Measurements from ENCODE around the gene CPA5.
"Not testable (repeated sequence)": the region's sequence is repeated elsewhere in the genome, so short reads cannot be mapped to it uniquely, and the experiment has no call there.

Gene CPA5

DNA sequence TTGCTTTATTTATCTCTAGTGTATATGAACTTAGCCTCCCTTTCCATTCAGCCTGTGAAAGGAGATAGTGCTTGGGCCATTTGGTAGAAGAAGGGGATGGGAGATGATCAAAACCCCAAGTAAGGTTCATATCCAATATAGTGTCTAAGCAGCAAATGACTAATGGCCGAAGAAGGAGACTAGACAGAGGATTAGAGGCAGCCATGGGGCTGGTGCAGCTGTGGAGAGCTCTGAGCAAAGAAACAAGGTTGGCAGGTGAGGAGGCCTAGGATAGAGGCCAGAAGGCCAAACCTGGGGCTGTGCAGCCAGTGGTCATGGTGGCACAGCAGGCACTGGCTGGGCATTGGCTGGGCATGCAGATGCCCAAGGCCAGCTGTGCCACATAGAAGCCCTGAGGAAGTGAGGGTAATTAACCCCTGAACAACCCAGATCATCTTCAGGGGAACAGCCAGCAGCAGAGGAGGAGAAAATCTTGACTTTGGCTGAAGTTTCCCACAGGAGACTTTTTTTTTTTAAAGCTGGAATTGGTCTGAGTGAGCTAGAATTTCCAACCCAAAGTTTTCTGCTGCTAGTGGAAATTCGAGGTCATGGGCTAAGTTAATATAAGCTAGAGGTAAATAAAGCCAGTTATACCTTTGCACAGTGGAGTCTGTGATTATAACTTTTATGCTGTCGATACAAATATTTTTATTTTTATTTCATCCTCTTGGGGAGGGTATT, 25.4 kb downstream of the CPA5 start:
- no peak overlapping the region for H3K4me3 ChIP-seq (ENCODE audit: low read length)
- no peak for DNase-seq (ENCODE audit: low read depth, low spot score)

DNA sequence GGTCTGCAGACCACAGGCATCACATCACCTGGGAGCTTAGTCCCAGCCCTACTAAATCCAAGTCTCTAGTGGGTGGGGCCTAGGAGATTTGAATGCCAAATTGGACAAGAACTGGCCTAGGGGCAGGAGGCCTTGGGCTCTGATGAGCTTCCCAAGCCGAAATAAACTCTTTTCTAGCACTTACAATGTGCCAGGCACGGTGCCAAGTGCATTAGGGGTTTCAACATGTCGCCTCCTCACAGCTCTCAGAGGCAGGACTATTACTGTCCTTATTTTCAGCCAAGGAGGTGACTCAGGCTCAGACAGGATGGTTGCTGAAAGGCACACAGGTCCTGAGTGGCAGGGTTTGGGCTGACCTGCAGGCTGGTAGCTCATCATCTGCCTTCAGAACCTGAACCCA, 26.4 kb downstream of the CPA5 start:
- no peak overlapping the region for H3K4me3 ChIP-seq (ENCODE audit: low read length)
- DNase-seq (ENCODE audit: low read depth, low spot score) = no peak

DNA sequence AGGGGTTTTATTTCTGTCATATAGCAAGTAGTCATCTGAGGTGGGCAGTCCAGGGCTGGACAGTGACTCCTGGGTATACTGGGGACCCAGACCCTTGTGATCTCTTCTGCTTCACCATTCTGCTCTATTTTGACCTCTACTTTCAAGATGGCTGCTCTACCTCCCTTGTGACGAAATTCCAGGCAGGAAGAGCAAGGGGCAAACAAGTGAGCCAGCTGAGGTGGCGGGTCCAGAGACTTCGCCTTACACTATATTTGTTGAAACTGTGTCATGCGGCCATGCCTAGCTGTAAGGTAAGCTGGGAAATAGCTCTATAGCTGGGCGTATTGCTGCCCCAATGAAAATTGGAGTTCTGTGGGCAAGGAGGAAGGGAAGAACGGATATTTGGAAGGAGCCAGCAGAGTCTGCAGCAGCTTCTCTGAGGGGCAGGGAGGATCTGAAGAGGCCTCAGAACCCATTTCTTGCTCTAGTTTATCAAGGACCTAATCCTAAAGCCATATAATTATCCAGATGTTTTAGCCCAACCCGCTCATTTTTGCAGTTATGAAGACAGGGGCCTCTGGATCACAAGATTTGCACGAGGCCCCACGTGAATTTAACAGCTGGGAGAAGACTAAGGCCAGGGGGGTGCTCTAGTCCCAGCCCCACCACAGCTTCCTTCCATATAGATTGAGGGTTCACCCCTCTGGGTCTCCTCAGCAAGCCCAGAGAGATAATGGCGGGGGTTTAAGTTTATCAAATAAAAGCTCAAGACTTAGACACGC, 28.0 kb downstream of the CPA5 start:
- DNase-seq (ENCODE audit: low read depth, low spot score) = no peak
- H3K4me3 ChIP-seq (ENCODE audit: low read length) = no peak overlapping the region

DNA sequence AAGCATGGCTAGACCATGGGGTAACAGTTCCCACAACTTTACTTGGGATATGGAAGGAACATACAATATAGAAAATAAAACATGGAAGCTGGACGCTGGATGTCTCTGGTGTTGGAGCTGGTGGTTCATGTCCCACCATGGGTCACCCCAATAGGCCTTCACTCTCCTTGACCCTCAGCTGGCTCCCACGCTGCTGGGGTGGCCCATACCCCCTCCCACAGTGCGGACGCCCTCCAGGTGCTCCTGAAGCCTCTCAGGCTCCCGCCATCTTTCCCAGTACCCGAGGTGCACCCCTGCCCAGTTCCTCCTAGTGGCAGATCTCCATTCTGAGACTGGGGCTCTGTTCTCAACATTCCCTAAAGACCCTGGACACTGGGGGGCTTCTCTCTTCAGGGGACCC, 29.9 kb downstream of the CPA5 start:
- no peak overlapping the region for H3K4me3 ChIP-seq (ENCODE audit: low read length)
- DNase-seq (ENCODE audit: low read depth, low spot score) = no peak

DNA sequence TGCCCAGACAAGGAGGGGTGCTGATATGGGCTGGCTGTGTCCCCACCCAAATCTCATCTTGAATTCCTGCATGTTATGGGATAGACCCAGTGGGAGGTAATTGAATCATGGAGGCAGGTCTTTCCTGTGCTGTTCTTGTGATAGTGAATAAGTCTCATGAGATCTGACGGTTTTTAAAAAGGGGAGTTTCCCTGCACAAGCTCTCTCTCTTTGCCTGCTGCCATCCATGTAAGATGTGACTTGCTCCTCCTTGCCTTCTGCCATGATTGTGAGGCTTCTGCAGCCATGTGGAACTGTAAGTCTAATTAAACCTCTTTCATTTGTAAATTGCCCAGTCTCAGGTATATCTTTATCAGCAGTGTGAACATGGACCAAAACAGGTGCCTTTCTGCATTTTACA, 31.8 kb downstream of the CPA5 start:
- H3K4me3 ChIP-seq (ENCODE audit: low read length); DNase-seq (ENCODE audit: low read depth, low spot score): not testable (repeated sequence)

DNA sequence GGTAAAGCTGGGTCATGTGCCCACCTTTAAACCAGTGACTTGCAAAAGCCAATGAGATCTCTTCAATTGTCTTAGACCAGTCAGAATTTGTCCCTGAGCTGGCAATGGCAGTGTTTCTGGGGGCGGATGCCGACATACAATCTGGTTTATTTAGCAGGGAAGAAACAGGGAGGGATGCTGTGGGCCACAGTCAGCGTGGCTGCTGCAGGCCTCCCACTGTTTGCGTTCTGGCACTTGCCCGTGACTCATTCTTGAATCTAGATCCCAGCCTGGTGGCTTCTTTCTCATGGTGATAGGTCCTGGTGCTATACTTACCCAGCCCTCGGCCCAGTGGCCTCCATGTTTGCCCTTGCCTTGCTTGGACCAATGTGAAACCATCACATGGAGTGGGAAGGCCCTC, 32.6 kb downstream of the CPA5 start:
- H3K4me3 ChIP-seq (ENCODE audit: low read length) = no peak overlapping the region
- no peak for DNase-seq (ENCODE audit: low read depth, low spot score)

DNA sequence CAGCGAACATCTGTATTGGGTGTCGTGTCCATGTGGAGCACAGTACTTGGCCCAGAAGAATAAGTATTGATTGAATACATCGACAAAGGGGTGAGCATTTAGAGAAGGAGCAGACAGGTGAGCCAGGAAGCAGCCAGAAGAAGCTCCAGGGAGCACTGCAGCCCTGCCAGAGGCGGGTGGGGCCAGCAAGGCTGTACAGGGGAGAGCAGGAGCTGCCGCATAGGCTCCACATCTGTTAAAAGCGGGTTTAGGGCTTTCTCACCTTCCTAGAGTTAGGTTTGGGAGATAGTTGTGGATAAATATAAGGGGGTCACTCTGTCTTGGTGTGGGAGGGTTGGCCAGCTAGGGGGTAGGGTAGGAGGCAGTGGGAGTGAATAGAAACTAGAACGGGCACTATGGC, 34.4 kb downstream of the CPA5 start:
- DNase-seq (ENCODE audit: low read depth, low spot score) = no peak
- no peak overlapping the region for H3K4me3 ChIP-seq (ENCODE audit: low read length)

DNA sequence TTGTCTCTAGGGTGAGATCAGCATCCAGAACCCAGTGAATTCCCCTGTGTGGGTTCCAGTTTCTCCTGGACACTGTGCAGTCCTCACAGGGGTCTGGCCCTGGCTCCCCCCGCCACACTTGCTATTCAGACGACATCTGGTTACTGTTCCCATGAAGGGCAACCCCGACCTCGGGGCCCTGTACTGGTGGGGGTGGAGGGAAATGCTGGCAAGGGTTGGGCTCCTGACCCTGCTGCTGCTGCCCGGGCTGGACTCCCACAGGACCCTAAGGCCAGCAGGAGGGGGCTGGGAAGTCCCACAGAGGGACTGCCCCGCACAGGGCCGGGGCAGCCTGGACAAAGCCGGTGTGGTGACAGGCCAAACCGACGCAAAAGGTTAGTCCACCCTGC, 34.9 kb downstream of the CPA5 start:
- no peak overlapping the region for H3K4me3 ChIP-seq (ENCODE audit: low read length)
- DNase-seq (ENCODE audit: low read depth, low spot score) = no peak

DNA sequence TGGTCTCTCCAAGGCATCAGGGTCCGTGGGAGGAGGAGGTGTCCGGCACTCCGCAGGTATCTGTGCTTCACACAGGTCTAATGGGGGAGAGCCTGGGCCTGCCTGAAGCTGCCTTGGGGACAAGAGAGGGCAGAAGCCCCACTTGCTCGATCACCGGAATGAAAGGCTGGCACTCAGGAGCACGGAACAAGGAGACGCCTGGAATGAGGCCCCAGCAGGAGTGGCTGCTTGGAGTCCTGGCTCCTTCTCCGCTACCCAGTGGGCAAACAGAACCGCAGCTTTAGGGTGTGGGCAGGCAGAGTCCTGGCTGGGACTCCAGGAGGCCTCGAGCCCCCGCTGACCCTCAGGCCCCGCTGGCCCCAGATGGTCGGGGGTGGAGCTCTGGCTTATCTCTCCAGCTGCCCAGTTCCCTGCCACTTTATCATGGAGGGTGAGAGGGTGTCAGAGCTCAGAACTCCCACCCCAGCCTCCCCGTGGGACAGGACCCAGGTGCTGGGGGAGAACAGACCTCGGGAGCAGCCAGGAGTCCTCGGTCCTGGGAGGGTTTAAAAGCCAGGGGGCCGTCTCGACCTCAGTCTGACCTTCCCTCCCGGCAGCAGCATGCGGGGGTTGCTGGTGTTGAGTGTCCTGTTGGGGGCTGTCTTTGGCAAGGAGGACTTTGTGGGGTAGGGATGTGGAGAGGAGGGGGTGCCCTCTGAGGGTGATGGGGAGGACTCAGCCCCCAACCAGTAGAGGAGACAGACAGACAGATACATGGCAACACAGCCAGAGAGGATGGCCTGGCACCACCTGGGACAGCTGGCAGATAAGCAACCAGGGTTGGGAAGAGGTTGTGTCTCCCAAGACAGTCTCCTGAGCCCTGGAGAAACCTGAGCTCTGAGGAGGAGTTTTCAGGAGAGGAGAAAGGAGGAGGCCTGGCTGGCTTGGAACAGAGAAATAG, 35.6 kb downstream of the CPA5 start, which contains the start of gene CPA1:
Gene CPA1 (plus strand): TSS at position 574 of the 940 bp plus-strand sequence. CDS start 27 bp downstream, at position 601.
- DNase-seq (ENCODE audit: low read depth, low spot score) = no peak
- H3K4me3 ChIP-seq (ENCODE audit: low read length) = no peak within 1 kb of the TSS

DNA sequence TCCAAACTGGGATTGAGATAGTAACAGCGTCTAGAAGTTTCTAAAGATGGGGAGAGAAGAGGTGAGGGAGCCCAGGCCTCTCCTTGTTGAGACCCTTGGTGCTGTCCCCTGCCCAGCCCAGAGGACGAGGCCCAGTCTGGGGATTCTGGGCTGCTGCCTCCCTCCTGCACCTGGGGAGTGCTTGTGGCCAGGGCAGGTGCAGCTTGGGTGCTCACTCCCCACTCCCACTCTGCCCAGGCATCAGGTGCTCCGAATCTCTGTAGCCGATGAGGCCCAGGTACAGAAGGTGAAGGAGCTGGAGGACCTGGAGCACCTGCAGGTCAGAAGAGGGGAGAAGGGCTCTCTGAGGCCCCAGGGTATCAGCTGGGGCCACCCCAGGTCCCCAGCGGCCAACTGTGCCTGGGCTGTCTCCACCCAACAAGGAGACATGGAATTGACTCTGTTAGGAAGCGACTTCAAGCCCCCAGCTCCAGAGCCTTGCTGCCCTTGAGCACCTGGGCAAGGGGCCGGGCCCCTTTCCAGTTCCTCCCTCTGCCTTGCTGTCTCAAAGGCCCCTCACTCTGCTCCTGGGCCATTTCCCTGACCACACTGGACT, 36.3 kb downstream of the CPA5 start:
- H3K4me3 ChIP-seq (ENCODE audit: low read length) = no peak overlapping the region
- DNase-seq (ENCODE audit: low read depth, low spot score) = no peak

DNA sequence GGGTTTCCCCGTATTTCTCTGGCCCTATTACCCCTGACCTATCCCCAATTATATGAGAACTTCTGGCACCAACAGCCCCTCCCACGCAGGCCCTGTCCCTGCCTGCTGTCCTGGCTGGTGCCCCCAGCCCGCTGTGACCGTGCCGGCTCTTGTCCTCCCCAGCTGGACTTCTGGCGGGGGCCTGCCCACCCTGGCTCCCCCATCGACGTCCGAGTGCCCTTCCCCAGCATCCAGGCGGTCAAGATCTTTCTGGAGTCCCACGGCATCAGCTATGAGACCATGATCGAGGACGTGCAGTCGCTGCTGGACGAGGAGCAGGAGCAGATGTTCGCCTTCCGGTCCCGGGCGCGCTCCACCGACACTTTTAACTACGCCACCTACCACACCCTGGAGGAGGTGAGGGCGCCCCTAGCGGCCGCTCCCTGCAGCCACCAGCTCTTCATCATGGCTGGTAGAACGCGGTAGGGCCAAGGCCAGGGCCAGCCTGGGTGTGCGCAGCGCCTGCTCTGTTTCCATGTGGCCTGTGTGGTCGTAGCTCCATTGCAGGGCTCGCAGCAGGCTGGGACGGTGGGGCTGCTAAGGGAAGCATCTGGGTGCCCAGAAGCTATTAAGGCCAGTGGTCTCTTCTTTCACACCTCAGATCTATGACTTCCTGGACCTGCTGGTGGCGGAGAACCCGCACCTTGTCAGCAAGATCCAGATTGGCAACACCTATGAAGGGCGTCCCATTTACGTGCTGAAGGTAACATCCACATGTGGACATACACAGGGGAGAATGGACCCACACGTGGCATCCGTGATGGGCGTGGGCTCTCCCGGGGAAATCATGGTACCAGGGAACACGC, 37.1 kb downstream of the CPA5 start:
- DNase-seq (ENCODE audit: low read depth, low spot score) = no peak
- H3K4me3 ChIP-seq (ENCODE audit: low read length) = no peak overlapping the region

DNA sequence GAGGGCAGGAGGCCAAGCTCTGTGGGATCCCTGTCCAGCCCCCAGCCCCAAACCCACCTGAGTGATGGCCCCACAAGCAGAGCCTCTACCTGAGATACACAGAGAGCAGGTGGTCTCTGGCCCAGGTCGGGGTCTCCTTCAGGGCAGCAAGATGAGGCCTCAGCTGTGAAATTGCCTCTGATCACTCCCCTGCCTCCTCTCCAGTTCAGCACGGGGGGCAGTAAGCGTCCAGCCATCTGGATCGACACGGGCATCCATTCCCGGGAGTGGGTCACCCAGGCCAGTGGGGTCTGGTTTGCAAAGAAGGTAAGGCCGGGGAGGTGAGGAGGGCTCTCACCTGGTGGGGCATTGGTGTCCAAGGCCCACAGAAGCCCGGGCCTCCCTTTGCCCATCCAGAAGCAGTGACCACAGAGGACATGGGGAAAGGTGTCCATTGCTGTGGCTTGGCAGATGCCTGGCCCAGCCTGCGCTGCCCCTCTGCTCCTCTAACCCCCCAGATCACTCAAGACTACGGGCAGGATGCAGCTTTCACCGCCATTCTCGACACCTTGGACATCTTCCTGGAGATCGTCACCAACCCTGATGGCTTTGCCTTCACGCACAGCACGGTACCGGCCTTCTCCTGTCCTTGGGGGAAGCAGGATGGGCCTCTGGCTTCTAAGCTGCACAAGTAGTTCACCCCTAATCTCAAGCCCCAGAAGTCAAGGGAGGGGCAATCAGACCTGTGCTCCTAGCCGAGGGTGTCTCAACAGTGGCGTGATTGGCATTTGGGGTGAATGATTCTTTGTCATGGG, 38.8 kb downstream of the CPA5 start:
- no peak overlapping the region for H3K4me3 ChIP-seq (ENCODE audit: low read length)
- DNase-seq (ENCODE audit: low read depth, low spot score) = no peak

DNA sequence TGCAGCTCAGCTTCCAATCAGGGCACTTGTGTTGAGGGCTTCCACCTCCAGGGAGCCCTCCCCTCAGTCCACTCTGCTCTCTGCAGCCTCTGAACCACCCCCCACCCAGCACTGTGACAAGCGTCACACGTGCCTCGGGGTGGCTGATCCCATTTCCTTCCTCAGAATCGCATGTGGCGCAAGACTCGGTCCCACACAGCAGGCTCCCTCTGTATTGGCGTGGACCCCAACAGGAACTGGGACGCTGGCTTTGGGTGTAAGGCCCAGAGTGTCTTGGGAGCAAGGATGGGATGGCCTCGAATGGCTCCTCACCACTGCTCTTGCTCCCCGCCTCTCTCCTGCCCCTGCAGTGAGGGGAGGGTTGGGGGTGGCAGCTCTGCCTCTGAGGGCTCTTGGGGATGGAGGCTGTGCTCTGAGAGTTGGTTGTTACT, 39.8 kb downstream of the CPA5 start:
- DNase-seq (ENCODE audit: low read depth, low spot score) = no peak
- no peak overlapping the region for H3K4me3 ChIP-seq (ENCODE audit: low read length)

DNA sequence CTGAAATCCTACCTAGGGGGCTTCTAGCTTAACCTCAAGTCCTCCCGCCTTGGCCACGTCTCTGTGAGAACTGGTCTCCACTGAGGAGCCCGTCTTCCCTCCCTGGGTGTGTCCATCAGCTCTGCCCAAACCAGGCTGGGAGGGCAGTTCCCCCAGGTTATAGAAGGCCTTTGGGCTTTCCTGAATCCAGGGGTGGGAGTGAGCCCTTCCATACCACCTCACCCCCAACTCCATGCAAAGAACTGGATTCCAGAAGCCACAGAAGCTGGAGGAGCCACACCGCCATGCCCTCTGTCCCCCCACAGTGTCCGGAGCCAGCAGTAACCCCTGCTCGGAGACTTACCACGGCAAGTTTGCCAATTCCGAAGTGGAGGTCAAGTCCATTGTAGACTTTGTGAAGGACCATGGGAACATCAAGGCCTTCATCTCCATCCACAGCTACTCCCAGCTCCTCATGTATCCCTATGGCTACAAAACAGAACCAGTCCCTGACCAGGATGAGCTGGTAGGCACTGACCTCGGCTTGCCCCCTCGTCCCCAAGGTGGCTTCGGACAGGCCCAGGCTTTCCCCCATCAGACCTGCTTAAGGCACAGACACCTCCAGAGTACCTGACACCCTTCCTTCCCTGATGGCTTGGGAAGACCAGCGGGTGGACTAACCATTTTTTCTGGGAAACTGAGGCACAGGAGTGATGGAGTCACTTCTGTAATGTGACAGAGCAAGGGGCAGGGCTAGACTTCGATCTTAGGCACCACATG, 40.4 kb downstream of the CPA5 start:
- DNase-seq (ENCODE audit: low read depth, low spot score) = no peak
- H3K4me3 ChIP-seq (ENCODE audit: low read length) = no peak overlapping the region

DNA sequence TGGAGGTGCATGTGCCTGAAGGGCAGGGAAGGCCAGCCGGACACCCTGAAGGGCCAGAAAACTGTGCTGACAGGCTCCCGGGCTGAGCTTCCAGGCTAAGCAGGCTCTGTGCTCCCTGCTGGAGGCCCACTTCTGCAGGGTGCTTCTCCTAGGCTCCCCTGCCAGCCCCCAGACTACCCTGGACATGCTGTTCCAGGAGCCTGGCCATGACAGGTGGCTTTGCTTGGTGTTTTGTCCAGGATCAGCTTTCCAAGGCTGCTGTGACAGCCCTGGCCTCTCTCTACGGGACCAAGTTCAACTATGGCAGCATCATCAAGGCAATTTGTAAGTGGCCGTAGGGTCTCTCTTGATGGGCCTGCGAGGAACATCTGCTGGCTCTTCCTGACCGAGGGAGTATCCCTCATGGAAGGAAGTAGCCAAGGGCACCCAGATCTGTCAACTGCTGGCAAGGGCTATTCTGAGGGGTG, 41.0 kb downstream of the CPA5 start:
- H3K4me3 ChIP-seq (ENCODE audit: low read length) = no peak overlapping the region
- no peak for DNase-seq (ENCODE audit: low read depth, low spot score)

DNA sequence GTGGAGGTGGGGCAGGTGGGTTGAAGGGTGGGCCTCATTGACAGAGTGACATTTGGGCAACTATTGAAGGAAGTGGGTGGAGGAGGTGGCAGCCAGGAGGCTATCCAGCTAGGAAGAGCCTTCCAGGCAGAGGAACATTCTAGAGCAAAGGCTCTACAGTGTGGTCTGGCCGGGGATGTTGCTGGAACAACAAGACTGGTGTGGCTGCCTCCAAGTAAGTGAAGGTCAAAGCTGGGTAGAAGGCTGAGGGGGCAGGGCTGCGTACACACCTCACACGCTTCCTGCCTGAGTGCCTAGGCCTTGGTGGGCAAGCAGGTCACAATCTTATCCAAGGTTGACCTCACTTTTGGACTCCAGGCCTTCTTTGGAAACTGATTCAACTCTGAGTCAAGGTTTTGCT, 42.3 kb downstream of the CPA5 start:
- DNase-seq (ENCODE audit: low read depth, low spot score) = no peak
- no peak overlapping the region for H3K4me3 ChIP-seq (ENCODE audit: low read length)

DNA sequence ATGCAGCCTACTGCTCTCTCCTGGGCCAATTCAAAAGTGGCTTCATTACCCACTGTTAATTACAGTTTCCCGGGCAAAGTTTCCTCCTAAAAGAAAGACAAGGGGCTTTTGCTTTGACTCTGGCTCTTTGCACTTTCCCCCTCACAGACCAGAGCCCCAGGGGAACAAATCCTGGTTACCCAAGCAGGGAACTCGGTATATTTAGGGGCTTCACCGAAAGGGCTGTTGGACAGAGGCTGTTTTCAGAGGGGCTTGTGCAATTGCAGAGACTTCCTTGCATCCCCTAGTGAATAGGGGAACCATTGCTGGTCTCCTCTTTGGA, 42.7 kb downstream of the CPA5 start:
- H3K4me3 ChIP-seq (ENCODE audit: low read length) = no peak overlapping the region
- no peak for DNase-seq (ENCODE audit: low read depth, low spot score)
